GM12801 (cell line): Measurements from ENCODE around the gene TM2D3.

Source experiments
- CTCF ChIP-seq: IDR thresholded peaks from one replicate; pipeline ENCODE4 v1.5.1; 2011; ENCODE audit warnings: control low read depth; ENCODE audit not compliant: insufficient read length; ENCODE audit errors: extremely low read depth

TM2D3 gene

GRCh38 chr15:101609742-101610610, 42.2 kb downstream of the TM2D3 start:
- no peak for TF ChIP-seq CTCF

GRCh38 chr15:101608201-101608600, 44.0 kb downstream of the TM2D3 start:
- no peak for TF ChIP-seq CTCF

- TF ChIP-seq CTCF, result no peak
Measured at GRCh38 chr15:101607108-101607507, 45.1 kb downstream of the TM2D3 start.

GRCh38 chr15:101604124-101604874, 47.9 kb downstream of the TM2D3 start:
- no peak for TF ChIP-seq CTCF

GRCh38 chr15:101602801-101603200, 49.4 kb downstream of the TM2D3 start:
- TF ChIP-seq CTCF, result no peak

GRCh38 chr15:101600035-101600434, 52.1 kb downstream of the TM2D3 start:
- no peak for TF ChIP-seq CTCF

GRCh38 chr15:101599091-101599490, 53.1 kb downstream of the TM2D3 start:
- TF ChIP-seq CTCF, result no peak
